ENCODE measurements around the gene NPTX1.

Gene NPTX1

DNA sequence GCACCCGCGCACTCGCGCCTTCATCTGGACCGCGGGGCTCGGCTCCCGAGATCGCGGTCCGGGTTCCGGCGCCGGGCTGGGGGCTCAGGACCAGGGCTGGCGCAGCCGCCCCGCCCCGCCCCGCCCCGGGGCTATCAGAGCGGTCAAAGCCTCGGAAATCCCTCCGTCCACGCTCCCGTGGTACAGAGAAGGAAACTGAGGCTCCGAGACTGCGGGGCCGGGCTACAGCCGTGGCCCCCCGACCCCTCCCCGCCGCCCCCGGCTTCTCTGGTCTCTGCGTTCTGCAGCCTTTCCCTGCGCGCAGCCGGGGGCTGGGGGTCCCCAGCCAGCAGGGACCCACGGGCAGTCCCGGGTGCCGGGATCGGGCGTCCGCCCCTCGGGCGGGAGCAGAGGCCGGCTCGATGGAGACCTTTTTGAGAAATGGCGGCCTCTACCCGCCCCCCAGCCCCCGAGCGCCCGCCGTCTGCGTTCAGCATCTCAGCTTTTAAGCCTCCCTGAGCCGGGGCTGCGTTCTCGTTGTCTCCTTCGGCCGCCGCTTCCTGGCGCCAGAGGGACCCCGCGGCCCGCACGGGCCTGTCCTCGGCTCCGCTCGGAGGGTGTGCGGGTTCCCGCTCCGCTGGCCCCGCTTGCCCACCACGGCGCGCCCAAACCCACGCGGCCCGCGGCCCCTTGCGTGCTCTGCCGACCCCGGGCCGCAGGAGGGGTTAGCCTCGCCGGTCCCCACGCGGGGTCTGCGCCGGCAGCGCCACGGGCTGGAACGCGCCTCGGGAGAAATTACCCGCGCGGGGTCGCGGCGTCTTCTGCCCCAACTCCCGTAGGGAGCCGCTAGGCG lies 1.5 kb upstream of the NPTX1 start:
- Histone ChIP-seq H3K4me3 (ENCODE audit: low read depth, low read length) (no peak overlapping the region), H3K79me2 (no peaks in the 10 kb centered on the region), H3K36me3 (ENCODE audit: control insufficient read depth, insufficient read depth, low read length) (no peaks in the 10 kb centered on the region), H3K27me3 (ENCODE audit: control insufficient read depth, insufficient read depth, low read length) (peaks cover 23% of the 10 kb centered on the region), H3K9ac (no peak overlapping the region), H2AFZ (peak overlapping the region; percentile 33), H3K4me1 (no peaks in the 10 kb centered on the region), H3K27ac (no peak overlapping the region), H3K4me2 (ENCODE audit: low read length) (no peak overlapping the region), H3K9me3 (ENCODE audit: control insufficient read depth, low read length) (no peaks in the 10 kb centered on the region)
- TF ChIP-seq, protein P1, sequence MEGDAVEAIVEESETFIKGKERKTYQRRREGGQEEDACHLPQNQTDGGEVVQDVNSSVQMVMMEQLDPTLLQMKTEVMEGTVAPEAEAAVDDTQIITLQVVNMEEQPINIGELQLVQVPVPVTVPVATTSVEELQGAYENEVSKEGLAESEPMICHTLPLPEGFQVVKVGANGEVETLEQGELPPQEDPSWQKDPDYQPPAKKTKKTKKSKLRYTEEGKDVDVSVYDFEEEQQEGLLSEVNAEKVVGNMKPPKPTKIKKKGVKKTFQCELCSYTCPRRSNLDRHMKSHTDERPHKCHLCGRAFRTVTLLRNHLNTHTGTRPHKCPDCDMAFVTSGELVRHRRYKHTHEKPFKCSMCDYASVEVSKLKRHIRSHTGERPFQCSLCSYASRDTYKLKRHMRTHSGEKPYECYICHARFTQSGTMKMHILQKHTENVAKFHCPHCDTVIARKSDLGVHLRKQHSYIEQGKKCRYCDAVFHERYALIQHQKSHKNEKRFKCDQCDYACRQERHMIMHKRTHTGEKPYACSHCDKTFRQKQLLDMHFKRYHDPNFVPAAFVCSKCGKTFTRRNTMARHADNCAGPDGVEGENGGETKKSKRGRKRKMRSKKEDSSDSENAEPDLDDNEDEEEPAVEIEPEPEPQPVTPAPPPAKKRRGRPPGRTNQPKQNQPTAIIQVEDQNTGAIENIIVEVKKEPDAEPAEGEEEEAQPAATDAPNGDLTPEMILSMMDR (IDR thresholded peaks at IDR 0.05), result peak; percentile 24

DNA sequence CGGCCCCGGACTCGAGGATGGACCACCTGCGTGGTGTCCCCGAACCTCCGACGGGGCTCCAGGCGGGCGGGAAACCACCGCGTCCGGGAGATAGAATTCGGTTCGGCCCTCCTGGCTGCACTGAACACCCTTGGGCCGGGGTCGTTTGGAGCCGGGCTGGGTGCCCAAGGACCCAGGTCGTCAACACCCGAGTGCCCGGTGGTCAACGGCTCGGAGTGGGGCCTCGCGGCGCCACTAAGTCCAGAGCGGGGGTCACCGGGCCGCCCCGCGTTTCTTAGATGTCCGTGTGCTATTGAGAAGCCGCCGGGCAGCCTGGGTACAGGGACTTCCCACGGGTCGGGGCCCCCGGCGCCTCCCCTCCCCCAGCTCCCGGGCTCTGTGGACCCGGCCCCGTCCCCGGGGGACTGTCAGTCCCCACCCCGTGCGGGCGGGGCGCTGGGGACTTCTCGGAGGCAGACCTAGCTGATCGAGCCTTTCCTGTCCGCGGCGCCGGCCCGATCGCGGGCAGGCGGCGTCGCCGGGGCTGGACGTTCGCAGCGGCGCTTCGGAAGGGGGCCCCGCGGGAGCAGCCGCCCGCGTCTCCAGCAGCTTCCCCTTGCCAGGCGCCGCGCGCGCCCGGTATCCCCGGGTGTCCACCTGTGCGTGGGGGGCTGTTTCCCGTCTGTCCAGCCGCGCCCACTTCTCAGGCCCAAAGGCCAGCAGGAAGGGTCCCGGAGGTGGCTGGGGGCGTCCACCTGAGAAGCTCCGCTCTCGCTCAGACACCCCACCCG lies 655 bp upstream of the NPTX1 start:
- Histone ChIP-seq H3K79me2 (no peaks in the 10 kb centered on the region), H3K9ac (no peak overlapping the region), H3K27me3 (ENCODE audit: control insufficient read depth, insufficient read depth, low read length) (peaks cover 23% of the 10 kb centered on the region), H3K4me3 (ENCODE audit: low read depth, low read length) (no peak overlapping the region), H2AFZ (peak overlapping the region; percentile 34), H3K4me1 (no peaks in the 10 kb centered on the region), H3K36me3 (ENCODE audit: control insufficient read depth, insufficient read depth, low read length) (no peaks in the 10 kb centered on the region), H3K9me3 (ENCODE audit: control insufficient read depth, low read length) (no peaks in the 10 kb centered on the region), H3K4me2 (ENCODE audit: low read length) (peak overlapping the region; percentile 42), H3K27ac (no peak overlapping the region)
- TF ChIP-seq, protein P1 (IDR thresholded peaks at IDR 0.05), result no peak

DNA sequence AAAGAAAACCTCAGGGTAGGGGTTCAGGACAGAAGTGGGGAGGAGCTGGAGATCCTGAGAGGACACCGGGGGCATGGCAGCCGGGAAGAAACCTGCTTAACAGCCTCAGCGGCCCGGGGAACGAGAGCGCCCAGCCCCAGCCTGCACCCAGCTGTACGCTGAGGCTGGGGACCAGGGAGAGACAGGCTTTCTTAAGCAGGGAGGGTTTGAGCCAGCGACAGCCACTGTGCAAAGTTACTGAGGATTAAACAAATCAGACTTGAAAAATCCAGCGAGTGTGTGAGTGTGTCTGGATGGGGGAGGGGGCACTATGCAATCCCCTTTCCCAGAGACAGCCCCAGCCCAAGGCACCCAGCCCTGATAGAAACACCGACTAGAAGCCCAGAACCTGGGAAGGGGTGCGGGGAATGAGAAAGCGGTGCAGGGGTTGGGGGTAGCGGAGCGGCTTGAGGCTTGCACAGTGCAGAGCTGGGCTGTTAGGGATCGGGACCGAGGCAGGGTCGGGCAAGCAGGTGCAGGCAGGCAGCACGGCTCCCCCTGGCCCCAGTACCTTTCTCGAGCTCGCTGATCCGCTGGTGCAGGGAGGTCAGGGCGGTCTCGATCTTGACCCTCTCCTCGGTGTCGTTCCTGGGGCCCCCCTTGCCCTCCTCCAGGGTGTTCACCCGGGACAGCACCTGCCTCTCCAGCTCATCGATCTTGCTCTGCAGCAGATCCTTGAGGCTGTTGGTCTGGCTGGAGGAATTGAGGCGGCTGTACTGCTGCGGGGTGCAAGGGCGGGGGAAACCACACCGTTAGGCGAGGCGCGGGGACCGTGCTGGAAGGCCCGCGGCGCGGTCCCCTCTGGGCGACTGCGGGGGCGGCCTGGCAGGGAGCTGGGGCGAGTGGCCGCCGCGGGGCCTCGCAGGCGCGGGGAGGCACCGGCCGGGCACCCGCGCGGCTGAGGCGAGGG lies 1.2 kb downstream of the NPTX1 start:
- no peaks in the 10 kb centered on the region for H3K9me3 ChIP-seq (ENCODE audit: control insufficient read depth, low read length)
- no peaks in the 10 kb centered on the region for H3K79me2 ChIP-seq
- no peak overlapping the region for H3K27ac ChIP-seq
- peaks cover 23% of the 10 kb centered on the region for H3K27me3 ChIP-seq (ENCODE audit: control insufficient read depth, insufficient read depth, low read length)
- H3K4me3 ChIP-seq (ENCODE audit: low read depth, low read length), result no peak overlapping the region
- H3K4me2 ChIP-seq (ENCODE audit: low read length), result peak overlapping the region; percentile 66
- H3K36me3 ChIP-seq (ENCODE audit: control insufficient read depth, insufficient read depth, low read length), result no peaks in the 10 kb centered on the region
- TF ChIP-seq, protein P1 (IDR thresholded peaks at IDR 0.05), result no peak
- no peaks in the 10 kb centered on the region for H3K4me1 ChIP-seq
- no peak overlapping the region for H2AFZ ChIP-seq
- H3K9ac ChIP-seq, result no peak overlapping the region

DNA sequence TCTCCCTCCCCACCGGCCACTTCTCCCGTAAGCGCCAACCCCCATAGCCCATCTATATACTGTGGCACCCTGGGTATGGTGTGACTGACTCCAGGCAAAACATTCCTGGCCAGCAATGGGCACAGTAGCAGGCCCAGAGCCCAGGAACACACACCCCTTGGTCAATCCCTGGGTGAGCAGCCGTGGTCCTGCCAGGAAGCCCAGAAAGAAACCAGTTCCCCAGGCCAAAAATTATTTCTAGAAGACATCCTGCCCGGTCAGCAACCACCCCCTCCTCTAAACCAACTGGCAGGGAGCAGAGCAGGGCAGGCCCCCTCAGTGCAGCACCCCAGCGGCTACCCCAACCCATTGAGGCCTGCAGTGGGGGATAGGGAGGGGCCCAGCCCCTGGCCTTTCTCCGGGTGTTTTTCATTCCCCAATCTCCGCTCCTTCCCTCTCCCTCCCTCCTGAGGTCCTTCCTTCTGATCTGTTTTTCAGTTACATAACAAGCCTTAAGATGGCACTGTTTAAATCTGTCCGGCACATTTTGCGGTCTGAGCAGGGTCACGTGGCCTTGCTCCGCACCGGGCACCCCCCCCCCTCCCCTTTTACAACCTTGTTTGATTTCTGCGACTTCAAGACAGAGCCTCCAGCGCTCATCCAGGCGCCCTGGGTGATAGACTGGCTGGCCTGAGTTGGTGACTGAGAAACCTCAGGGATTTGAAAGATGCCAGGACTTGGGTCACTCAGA lies 2.0 kb downstream of the NPTX1 start:
- Histone ChIP-seq H3K4me3 (ENCODE audit: low read depth, low read length) (no peak overlapping the region), H3K79me2 (no peaks in the 10 kb centered on the region), H3K27ac (no peak overlapping the region), H3K4me1 (no peaks in the 10 kb centered on the region), H3K9ac (no peak overlapping the region), H3K9me3 (ENCODE audit: control insufficient read depth, low read length) (no peaks in the 10 kb centered on the region), H3K27me3 (ENCODE audit: control insufficient read depth, insufficient read depth, low read length) (peaks cover 26% of the 10 kb centered on the region), H2AFZ (no peak overlapping the region), H3K4me2 (ENCODE audit: low read length) (peak overlapping the region; percentile 60), H3K36me3 (ENCODE audit: control insufficient read depth, insufficient read depth, low read length) (no peaks in the 10 kb centered on the region)
- TF ChIP-seq, protein P1 (IDR thresholded peaks at IDR 0.05), result no peak
